OCI-LY3 (cell line): ENCODE data around the gene CACNB1.

Experiments
- H2AFZ ChIP-seq: fragments of 200-600, 300-600 bp; shearing (Covaris generic); 2 replicates; pipeline ENCODE4 v1.6.0; 2014; ENCODE audit warnings: antibody characterized with exemption, low read depth, low read length
- H3K27ac ChIP-seq: fragments of 200-600, 300-600 bp; sonication (generic); 2 replicates; pipeline ENCODE4 v1.5.1; 2014; ENCODE audit warnings: mild to moderate bottlenecking, low read length, moderate library complexity, mixed read lengths
- H3K27me3 ChIP-seq: fragments of 200-600, 300-600 bp; sonication (generic); 2 replicates; pipeline ENCODE4 v1.6.1; 2014; ENCODE audit warnings: low read depth, low read length, mixed read lengths
- H3K36me3 ChIP-seq: fragments of 200-600, 300-600 bp; sonication (generic); replicated peaks from 2 replicates; pipeline ENCODE3; 2014; ENCODE audit warnings: low read depth, low read length, mixed read lengths
- H3K4me1 ChIP-seq: fragments of 300-600, 200-600 bp; sonication (generic); 2 replicates; pipeline ENCODE4 v1.6.1; 2014; ENCODE audit warnings: low read length, mixed read lengths
- H3K4me2 ChIP-seq: fragments of 200-600, 300-600 bp; sonication (generic); 2 replicates; pipeline ENCODE4 v1.6.1; 2014; ENCODE audit warnings: low read length, mixed read lengths
- H3K4me3 ChIP-seq: fragments of 300-600, 200-600 bp; sonication (generic); 2 replicates; pipeline ENCODE4 v1.5.1; 2014; ENCODE audit warnings: antibody characterized with exemption, mild to moderate bottlenecking, low read length, moderate library complexity
- H3K79me2 ChIP-seq: fragments of 300-600, 200-600 bp; shearing (Covaris generic); 2 replicates; pipeline ENCODE4 v1.6.1; 2014; ENCODE audit warnings: mild to moderate bottlenecking, low read length, mixed read lengths
- H3K9ac ChIP-seq: fragments of 300-600, 200-600 bp; shearing (Covaris generic); 2 replicates; pipeline ENCODE4 v1.6.0; 2014; ENCODE audit warnings: mild to moderate bottlenecking, low read length, moderate library complexity
- H3K9me3 ChIP-seq: fragments of 200-600, 300-600 bp; shearing (Covaris generic); 2 replicates; pipeline ENCODE4 v1.6.1; 2014; ENCODE audit warnings: low read length, mixed read lengths; ENCODE audit not compliant: insufficient read depth
- H4K20me1 ChIP-seq: fragments of 200-600, 300-600 bp; sonication (generic); 2 replicates; pipeline ENCODE4 v1.6.1; 2016; ENCODE audit warnings: low read length, mixed read lengths; ENCODE audit not compliant: insufficient read depth
- CTCF ChIP-seq: fragments of 200-600, 300-600 bp; sonication (generic); IDR thresholded peaks from 2 replicates; pipeline ENCODE4 v1.5.1; 2014; ENCODE audit warnings: antibody characterized with exemption, low read length, low read depth
- EZH2phosphoT487 ChIP-seq: fragments of 200-600 bp; shearing (Covaris generic); IDR thresholded peaks from 2 replicates; pipeline ENCODE4 v1.6.1; 2018; ENCODE audit warnings: antibody characterized with exemption, mixed run types, low read depth

The CACNB1 gene

GRCh38 chr17:39197380-39198185 lies at the start of gene CACNB1:
Gene CACNB1, minus strand, starts transcription at chr17:39197669. Its CDS starts 174 bp downstream, at chr17:39197495.
- peak within 1 kb of the TSS; percentile 64 for H3K9ac ChIP-seq
- no peak within 1 kb of the TSS for H2AFZ ChIP-seq
- no peaks in the 10 kb centered on the region for H3K9me3 ChIP-seq
- no peak within 1 kb of the TSS; the same call in 1 of the 2 replicates for H3K27ac ChIP-seq
- peaks cover 40% of the 10 kb centered on the region for H3K79me2 ChIP-seq
- H3K4me1 ChIP-seq: peaks cover 32% of the 10 kb centered on the region
- peak within 1 kb of the TSS; percentile 79 for H3K4me3 ChIP-seq
- H3K27me3 ChIP-seq: no peaks in the 10 kb centered on the region
- peaks cover 19% of the 10 kb centered on the region for H3K36me3 ChIP-seq
- TF ChIP-seq CTCF: no peak
- no peak for TF ChIP-seq EZH2phosphoT487
- peaks cover 7% of the 10 kb centered on the region; the same call in 1 of the 2 replicates for H4K20me1 ChIP-seq
- peak within 1 kb of the TSS; percentile 99 for H3K4me2 ChIP-seq

GRCh38 chr17:39246274-39246673 lies 48.8 kb upstream of the CACNB1 start:
- Histone ChIP-seq H3K27me3 (no peaks in the 10 kb centered on the region), H3K4me2 (no peak overlapping the region), H3K9ac (no peak overlapping the region)

GRCh38 chr17:39244600-39245570 lies 47.4 kb upstream of the CACNB1 start:
- no peak overlapping the region for H3K27ac ChIP-seq
- peak overlapping the region; percentile 23; the same call in 1 of the 2 replicates for H3K4me2 ChIP-seq
- H3K27me3 ChIP-seq: no peaks in the 10 kb centered on the region
- H3K79me2 ChIP-seq: no peaks in the 10 kb centered on the region
- H3K4me1 ChIP-seq: peaks cover 9% of the 10 kb centered on the region
- H3K4me3 ChIP-seq: no peak overlapping the region
- H3K9me3 ChIP-seq: no peaks in the 10 kb centered on the region
- no peaks in the 10 kb centered on the region for H4K20me1 ChIP-seq
- TF ChIP-seq CTCF (peak; percentile 94), EZH2phosphoT487 (no peak)
- no peaks in the 10 kb centered on the region for H3K36me3 ChIP-seq
- peak overlapping the region; percentile 31; the same call in 1 of the 2 replicates for H2AFZ ChIP-seq
- H3K9ac ChIP-seq: no peak overlapping the region

More at GRCh38 chr17:39246274-39246673, 48.8 kb upstream of the CACNB1 start:
- H3K36me3 ChIP-seq: no peaks in the 10 kb centered on the region
- no peak overlapping the region for H3K4me3 ChIP-seq
- no peaks in the 10 kb centered on the region for H3K9me3 ChIP-seq
- H2AFZ ChIP-seq: no peak overlapping the region
- no peaks in the 10 kb centered on the region for H4K20me1 ChIP-seq
- peaks cover 8% of the 10 kb centered on the region for H3K4me1 ChIP-seq
- TF ChIP-seq EZH2phosphoT487 (no peak), CTCF (no peak)
- H3K27ac ChIP-seq: no peak overlapping the region
- no peaks in the 10 kb centered on the region for H3K79me2 ChIP-seq
